Epithelial cell of proximal tubule (primary cell): Measurements from ENCODE around the gene GPR50. TPM values are rescaled to one million over a fixed set of nuclear protein-coding genes. Genes with fewer than 3 reads are reported as not detected.

Experiments used
- DNase-seq: peaks from one replicate; pipeline ENCODE4 v3.0.0-alpha.2; 2011; ENCODE audit warnings: low read depth
- H3K4me3 ChIP-seq: 2 replicates; pipeline ENCODE4 v1.5.1; 2011; ENCODE audit warnings: low read depth, mild to moderate bottlenecking, low read length
- total RNA-seq: library from RNA; depleted of rRNA; stranded (reverse); fragments of >200 nt; gene quantifications from 2 replicates; pipeline ENCODE4 v1.2.3, GENCODE V29; 2015
- TF ChIP-seq, protein P1 (sequence below): conservative IDR thresholded peaks from 2 replicates; pipeline ENCODE4 v1.5.1; 2012; ENCODE audit warnings: low read depth, mild to moderate bottlenecking, low read length

Gene GPR50
- total RNA-seq, 1 donor from 2014 or later: not detected

DNA sequence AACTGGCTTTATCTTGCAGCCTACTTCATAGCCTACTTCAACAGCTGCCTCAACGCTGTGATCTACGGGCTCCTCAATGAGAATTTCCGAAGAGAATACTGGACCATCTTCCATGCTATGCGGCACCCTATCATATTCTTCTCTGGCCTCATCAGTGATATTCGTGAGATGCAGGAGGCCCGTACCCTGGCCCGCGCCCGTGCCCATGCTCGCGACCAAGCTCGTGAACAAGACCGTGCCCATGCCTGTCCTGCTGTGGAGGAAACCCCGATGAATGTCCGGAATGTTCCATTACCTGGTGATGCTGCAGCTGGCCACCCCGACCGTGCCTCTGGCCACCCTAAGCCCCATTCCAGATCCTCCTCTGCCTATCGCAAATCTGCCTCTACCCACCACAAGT lies 4.0 kb downstream of the GPR50 start:
- TF ChIP-seq, protein P1, sequence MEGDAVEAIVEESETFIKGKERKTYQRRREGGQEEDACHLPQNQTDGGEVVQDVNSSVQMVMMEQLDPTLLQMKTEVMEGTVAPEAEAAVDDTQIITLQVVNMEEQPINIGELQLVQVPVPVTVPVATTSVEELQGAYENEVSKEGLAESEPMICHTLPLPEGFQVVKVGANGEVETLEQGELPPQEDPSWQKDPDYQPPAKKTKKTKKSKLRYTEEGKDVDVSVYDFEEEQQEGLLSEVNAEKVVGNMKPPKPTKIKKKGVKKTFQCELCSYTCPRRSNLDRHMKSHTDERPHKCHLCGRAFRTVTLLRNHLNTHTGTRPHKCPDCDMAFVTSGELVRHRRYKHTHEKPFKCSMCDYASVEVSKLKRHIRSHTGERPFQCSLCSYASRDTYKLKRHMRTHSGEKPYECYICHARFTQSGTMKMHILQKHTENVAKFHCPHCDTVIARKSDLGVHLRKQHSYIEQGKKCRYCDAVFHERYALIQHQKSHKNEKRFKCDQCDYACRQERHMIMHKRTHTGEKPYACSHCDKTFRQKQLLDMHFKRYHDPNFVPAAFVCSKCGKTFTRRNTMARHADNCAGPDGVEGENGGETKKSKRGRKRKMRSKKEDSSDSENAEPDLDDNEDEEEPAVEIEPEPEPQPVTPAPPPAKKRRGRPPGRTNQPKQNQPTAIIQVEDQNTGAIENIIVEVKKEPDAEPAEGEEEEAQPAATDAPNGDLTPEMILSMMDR: no peak
- H3K4me3 ChIP-seq: no peak overlapping the region
- no peak for DNase-seq

GRCh38 chrX:151181088-151181487 lies 4.7 kb downstream of the GPR50 start:
- TF ChIP-seq, protein P1: no peak
- DNase-seq: no peak
- H3K4me3 ChIP-seq: no peak overlapping the region

DNA sequence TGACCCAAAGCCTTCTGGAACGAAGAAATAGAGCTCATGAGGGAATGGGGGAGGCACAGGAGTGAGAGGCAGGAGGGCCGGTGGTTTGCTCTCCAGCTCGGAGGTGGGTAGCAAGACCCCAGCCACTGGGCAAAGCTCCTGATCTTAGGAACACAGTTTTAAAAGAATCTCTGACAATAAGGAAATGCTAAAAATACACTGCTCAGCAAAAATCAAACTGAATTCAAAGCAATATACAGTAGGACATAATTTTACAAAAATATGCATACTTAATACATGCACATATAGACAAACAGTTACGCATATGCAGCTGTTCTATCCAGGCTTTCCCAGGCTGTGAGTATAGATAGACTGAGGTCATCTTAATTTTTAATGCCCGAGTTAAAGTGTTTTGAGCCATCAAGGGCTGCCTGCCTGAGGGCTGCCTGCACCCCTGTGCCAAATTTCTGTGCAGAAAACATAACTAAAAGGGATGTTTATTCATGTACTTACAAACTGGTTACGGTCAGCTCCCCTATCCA lies 6.9 kb downstream of the GPR50 start:
- DNase-seq: no peak
- H3K4me3 ChIP-seq: no peak overlapping the region
- TF ChIP-seq, protein P1: no peak

- TF ChIP-seq, protein P1: no peak
Measured at GRCh38 chrX:151183912-151184565, 7.7 kb downstream of the GPR50 start.

GRCh38 chrX:151184705-151185104 lies 8.3 kb downstream of the GPR50 start:
- no peak for DNase-seq
- TF ChIP-seq, protein P1: no peak
- H3K4me3 ChIP-seq: no peak overlapping the region

More at GRCh38 chrX:151183912-151184565, 7.7 kb downstream of the GPR50 start:
- DNase-seq: no peak
- H3K4me3 ChIP-seq: no peak overlapping the region

GRCh38 chrX:151206871-151207270 lies 30.5 kb downstream of the GPR50 start:
- TF ChIP-seq, protein P1: no peak
- DNase-seq: no peak

GRCh38 chrX:151225843-151226242 lies 49.5 kb downstream of the GPR50 start:
- TF ChIP-seq, protein P1: no peak
- no peak overlapping the region for H3K4me3 ChIP-seq
- DNase-seq: no peak

More at GRCh38 chrX:151206871-151207270, 30.5 kb downstream of the GPR50 start:
- H3K4me3 ChIP-seq: no peak overlapping the region
